Measurements from ENCODE around the gene PEPD.

PEPD gene

GRCh38 chr19:33513424-33513823 is 8.2 kb downstream of the PEPD start:
- Histone ChIP-seq H3K9ac (ENCODE audit: low read depth, low read length, poor library complexity, severe bottlenecking) (no peak overlapping the region), H3K4me2 (ENCODE audit: low read depth, low read length, poor library complexity, severe bottlenecking) (no peak overlapping the region), H3K9me2 (replicated peaks; ENCODE audit: low read depth, low read length) (no peaks in the 10 kb centered on the region), H3K4me3 (ENCODE audit: low read length, poor library complexity, severe bottlenecking) (no peak overlapping the region), H4K20me1 (ENCODE audit: insufficient read depth, low read length, poor library complexity, severe bottlenecking) (no peaks in the 10 kb centered on the region), H3K79me2 (ENCODE audit: insufficient read depth, low read length) (peaks cover 15% of the 10 kb centered on the region; the same call in 1 of the 2 replicates), H3F3A (ENCODE audit: low read depth) (no peaks in the 10 kb centered on the region), H3K4me1 (ENCODE audit: insufficient read depth, low read length, poor library complexity, severe bottlenecking) (peaks cover 25% of the 10 kb centered on the region), H3K9me3 (ENCODE audit: insufficient read depth, low read depth, low read length) (no peaks in the 10 kb centered on the region), H3K36me3 (ENCODE audit: insufficient read depth, low read length) (no peaks in the 10 kb centered on the region), H3K27me3 (ENCODE audit: insufficient read depth, low read length, poor library complexity, severe bottlenecking) (no peaks in the 10 kb centered on the region), H2AFZ (ENCODE audit: low read length) (no peak overlapping the region)
- TF ChIP-seq CTCF (conservative IDR thresholded peaks at IDR 0.05; ENCODE audit: low read length) (no peak), EZH2phosphoT487 (IDR thresholded peaks at IDR 0.05; ENCODE audit: borderline replicate concordance) (no peak)

GRCh38 chr19:33512580-33513137 is 8.9 kb downstream of the PEPD start:
- Histone ChIP-seq H4K20me1 (ENCODE audit: insufficient read depth, low read length, poor library complexity, severe bottlenecking) (no peaks in the 10 kb centered on the region), H3F3A (ENCODE audit: low read depth) (no peaks in the 10 kb centered on the region), H3K4me1 (ENCODE audit: insufficient read depth, low read length, poor library complexity, severe bottlenecking) (peaks cover 25% of the 10 kb centered on the region), H3K4me3 (ENCODE audit: low read length, poor library complexity, severe bottlenecking) (no peak overlapping the region), H3K4me2 (ENCODE audit: low read depth, low read length, poor library complexity, severe bottlenecking) (no peak overlapping the region), H3K9ac (ENCODE audit: low read depth, low read length, poor library complexity, severe bottlenecking) (no peak overlapping the region), H3K27me3 (ENCODE audit: insufficient read depth, low read length, poor library complexity, severe bottlenecking) (no peaks in the 10 kb centered on the region), H2AFZ (ENCODE audit: low read length) (no peak overlapping the region), H3K79me2 (ENCODE audit: insufficient read depth, low read length) (peaks cover 15% of the 10 kb centered on the region; the same call in 1 of the 2 replicates), H3K9me3 (ENCODE audit: insufficient read depth, low read depth, low read length) (no peaks in the 10 kb centered on the region), H3K9me2 (replicated peaks; ENCODE audit: low read depth, low read length) (no peaks in the 10 kb centered on the region), H3K36me3 (ENCODE audit: insufficient read depth, low read length) (no peaks in the 10 kb centered on the region)
- no peak for TF ChIP-seq CTCF (conservative IDR thresholded peaks at IDR 0.05; ENCODE audit: low read length)
- TF ChIP-seq EZH2phosphoT487 (IDR thresholded peaks at IDR 0.05; ENCODE audit: borderline replicate concordance), result no peak

GRCh38 chr19:33512021-33512420 is 9.6 kb downstream of the PEPD start:
- no peaks in the 10 kb centered on the region for H3K9me3 ChIP-seq (ENCODE audit: insufficient read depth, low read depth, low read length)
- H3K36me3 ChIP-seq (ENCODE audit: insufficient read depth, low read length), result no peaks in the 10 kb centered on the region
- H3K4me1 ChIP-seq (ENCODE audit: insufficient read depth, low read length, poor library complexity, severe bottlenecking), result peaks cover 25% of the 10 kb centered on the region
- peaks cover 15% of the 10 kb centered on the region; the same call in 1 of the 2 replicates for H3K79me2 ChIP-seq (ENCODE audit: insufficient read depth, low read length)
- no peaks in the 10 kb centered on the region for H4K20me1 ChIP-seq (ENCODE audit: insufficient read depth, low read length, poor library complexity, severe bottlenecking)
- H3K27me3 ChIP-seq (ENCODE audit: insufficient read depth, low read length, poor library complexity, severe bottlenecking), result no peaks in the 10 kb centered on the region
- H2AFZ ChIP-seq (ENCODE audit: low read length), result no peak overlapping the region
- TF ChIP-seq CTCF (conservative IDR thresholded peaks at IDR 0.05; ENCODE audit: low read length) (no peak), EZH2phosphoT487 (IDR thresholded peaks at IDR 0.05; ENCODE audit: borderline replicate concordance) (no peak)
- H3K9ac ChIP-seq (ENCODE audit: low read depth, low read length, poor library complexity, severe bottlenecking), result no peak overlapping the region
- no peak overlapping the region for H3K4me2 ChIP-seq (ENCODE audit: low read depth, low read length, poor library complexity, severe bottlenecking)
- H3K4me3 ChIP-seq (ENCODE audit: low read length, poor library complexity, severe bottlenecking), result no peak overlapping the region
- H3K9me2 ChIP-seq (replicated peaks; ENCODE audit: low read depth, low read length), result no peaks in the 10 kb centered on the region
- H3F3A ChIP-seq (ENCODE audit: low read depth), result no peaks in the 10 kb centered on the region
